GM18526 (cell line): Measurements from ENCODE around the gene CCDC12.

Experiments
- POLR2A ChIP-seq: IDR thresholded peaks from 3 replicates; pipeline ENCODE4 v1.6.1; 2011; ENCODE audit not compliant: insufficient read length; ENCODE audit errors: extremely low read depth

The CCDC12 gene

DNA sequence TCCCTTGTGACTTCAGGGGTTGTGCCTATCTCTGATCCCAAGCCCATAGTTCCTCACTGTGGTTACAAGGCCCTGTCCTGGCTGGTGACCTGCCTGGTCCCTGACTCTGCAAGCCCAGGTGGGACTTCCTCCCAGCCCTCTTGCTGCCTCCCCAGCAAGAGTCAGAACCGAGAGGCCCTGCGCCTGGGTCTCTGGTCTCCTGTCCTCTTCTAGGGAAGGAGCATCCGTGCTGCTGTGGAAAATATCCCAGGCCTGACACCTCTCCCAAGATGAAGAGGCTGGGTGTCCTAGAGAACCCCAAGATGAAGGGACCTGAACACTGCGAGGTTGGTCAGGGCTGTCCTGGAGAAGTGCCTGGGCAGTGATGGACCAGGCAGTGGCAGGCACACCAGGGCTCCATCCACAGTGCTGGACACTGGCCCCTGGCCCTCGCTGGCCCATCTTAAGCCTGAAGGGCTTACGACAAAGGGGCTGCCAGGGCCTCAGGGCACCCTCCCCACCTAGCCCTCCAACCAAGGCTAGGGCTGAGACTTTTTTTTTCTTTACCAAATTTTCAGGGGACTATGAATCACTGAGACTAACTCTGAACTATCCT lies 66.3 kb downstream of the CCDC12 start:
- TF ChIP-seq POLR2A: no peak

DNA sequence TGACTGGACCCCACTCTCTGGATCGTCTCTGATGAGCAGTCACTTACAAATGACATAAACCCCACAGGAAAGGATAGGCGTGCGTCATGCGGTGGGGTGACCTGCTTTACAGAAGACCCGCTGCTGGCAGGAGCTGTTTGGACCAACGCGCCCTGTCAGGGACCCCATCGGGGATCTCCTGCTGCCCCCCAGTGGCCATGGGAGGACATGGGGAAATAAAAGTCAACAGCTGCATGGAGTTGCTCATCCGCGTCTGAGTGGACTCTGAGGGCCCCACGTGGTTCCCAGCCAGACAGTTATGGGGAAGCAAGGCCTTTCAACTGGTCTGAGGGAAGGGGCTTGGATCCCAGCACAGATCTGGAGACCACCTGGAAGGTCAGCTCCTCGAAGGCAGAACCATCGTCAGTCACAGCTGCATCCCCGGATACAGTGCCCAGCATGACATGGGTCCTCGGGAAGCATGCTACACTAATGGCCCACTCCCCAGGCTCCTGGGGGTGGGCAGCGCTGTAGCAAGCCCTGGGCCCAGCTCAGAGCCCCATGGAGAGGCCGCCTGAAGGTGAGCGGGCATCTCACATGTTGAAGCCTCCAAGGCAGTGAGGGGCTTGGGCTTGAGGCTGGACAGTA lies 66.9 kb downstream of the CCDC12 start:
- TF ChIP-seq POLR2A: no peak

- TF ChIP-seq POLR2A: no peak
Observed at GRCh38 chr3:46908986-46909534, 67.5 kb downstream of the CCDC12 start.

GRCh38 chr3:46908294-46908985 lies 68.1 kb downstream of the CCDC12 start:
- TF ChIP-seq POLR2A: no peak

- TF ChIP-seq POLR2A: no peak
Observed at GRCh38 chr3:46907960-46908293, 68.6 kb downstream of the CCDC12 start.

GRCh38 chr3:46907271-46907670 lies 69.3 kb downstream of the CCDC12 start:
- TF ChIP-seq POLR2A: no peak

DNA sequence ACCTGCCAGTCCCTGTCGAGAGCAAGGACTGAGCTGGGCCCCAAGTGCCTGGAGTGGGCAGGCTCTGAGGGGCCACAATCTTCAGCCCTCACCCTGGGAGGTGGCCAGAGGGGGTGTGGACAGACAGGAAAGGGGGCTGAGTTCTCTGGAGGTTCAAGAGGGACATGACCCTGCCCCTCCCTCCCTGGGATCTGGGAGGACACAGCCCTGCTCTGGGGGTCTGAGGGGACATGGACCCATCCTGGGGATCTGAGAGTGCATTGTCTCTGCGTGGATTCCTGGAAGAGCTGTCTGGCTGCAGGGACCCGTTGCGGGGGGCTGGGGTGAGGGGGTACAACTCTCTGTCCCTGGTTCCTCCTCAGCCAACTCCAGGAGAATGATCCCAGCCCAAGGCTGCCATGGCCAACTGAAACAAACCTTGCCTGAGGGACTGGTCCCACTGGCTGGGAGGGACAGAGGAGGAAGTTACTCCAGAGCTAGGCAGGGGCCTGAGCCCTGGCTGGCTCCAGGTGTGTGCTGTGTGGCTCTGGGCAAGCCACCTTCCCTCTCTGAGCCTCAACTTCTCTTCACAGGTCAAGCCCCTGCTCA lies 70.0 kb downstream of the CCDC12 start:
- no peak for TF ChIP-seq POLR2A

GRCh38 chr3:46905661-46906451 lies 70.7 kb downstream of the CCDC12 start:
- TF ChIP-seq POLR2A: no peak

GRCh38 chr3:46905213-46905560 lies 71.4 kb downstream of the CCDC12 start:
- no peak for TF ChIP-seq POLR2A

DNA sequence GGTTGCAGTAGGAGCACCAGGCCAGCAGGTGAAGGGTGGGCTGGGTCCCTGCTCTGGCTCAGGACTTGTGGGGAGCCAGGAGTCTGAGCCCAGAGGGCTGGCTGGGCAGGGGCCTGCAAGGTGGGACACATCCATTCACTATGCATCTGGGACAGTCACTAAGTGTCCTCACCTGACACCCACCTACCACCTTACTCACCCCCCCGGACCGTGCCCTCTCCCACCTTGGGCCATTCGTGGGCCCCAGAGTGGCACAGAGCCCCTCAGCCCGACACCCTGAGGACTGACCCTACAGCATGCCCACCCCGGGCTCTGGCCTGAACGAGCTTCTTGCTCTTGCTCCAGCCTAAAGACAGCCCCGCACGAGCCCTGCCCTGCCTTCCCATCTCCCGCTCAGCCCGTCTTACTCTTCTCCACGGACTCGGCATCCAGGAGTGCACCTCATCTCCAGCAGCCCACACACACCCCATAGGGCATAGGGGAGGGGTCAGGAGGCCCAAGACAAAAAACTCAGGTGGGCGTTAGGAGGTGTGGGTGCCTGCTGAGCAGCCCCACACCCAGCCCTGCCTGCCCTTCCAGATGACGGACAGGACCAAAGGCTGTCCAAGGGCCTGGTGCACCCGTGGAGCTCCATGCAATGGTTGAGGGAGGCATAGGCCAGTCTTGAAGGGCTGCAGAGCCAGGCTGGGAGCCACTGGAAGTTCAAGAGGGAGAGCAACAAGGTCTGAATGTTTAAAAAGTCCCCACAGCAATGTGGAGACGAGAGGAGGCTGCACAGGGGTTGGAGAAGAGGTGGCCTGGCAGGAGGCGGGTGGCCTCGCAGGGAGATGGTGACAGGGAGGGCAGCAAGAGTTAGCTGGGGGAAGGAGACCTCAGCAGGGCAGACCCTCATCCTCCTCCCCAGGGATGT lies 72.0 kb downstream of the CCDC12 start:
- no peak for TF ChIP-seq POLR2A

DNA sequence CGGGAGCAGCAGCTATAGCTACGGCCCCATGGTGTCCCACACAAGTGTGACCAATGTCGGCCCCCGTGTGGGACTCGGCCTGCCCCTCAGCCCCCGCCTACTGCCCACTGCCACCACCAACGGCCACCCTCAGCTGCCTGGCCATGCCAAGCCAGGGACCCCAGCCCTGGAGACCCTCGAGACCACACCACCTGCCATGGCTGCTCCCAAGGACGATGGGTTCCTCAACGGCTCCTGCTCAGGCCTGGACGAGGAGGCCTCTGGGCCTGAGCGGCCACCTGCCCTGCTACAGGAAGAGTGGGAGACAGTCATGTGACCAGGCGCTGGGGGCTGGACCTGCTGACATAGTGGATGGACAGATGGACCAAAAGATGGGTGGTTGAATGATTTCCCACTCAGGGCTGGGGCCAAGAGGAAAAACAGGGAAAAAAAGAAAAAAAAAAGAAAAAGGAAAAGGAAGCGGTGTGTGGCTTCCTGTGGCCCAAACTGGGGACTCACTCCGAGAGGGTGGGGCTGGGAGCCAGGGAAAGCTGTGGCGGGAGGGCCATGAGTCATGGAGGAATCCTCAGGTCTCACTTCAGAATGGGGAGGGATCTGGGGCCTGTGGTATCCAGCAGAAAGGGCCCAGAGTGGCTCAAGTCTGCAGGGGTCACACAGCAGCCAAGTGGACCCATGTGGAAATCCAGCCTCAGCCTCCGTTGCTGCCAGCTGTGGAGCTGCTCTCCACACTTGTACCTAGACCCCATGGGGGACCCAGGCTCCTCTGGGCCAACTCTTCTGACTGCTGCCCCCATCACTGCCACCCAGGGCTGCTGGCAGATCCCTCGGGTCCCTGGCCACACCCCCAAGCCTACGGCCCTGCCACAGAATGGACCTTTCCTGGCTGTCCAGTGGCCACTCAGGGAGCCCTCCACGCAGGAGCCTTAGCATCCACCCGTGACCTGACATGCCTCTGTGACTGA lies 72.9 kb downstream of the CCDC12 start:
- no peak for TF ChIP-seq POLR2A

GRCh38 chr3:46902188-46902631 lies 74.3 kb downstream of the CCDC12 start:
- no peak for TF ChIP-seq POLR2A

- no peak for TF ChIP-seq POLR2A
Observed at GRCh38 chr3:46901591-46902187, 74.9 kb downstream of the CCDC12 start.
